ENCODE measurements around the gene PBX1. TPM values are rescaled to one million over a fixed set of nuclear protein-coding genes. Genes with fewer than 3 reads are reported as not detected.

PBX1 gene
- total and polyA plus RNA-seq, 7 donors: 6.7 to 168 (median 118) TPM

- Histone ChIP-seq H3K36me3 (no peaks in the 10 kb centered on the region), H3K4me1 (peaks cover 0 to 79% (median 72%) of the 10 kb centered on the region in 4 donors), H3K27ac (peak overlapping the region; percentile 77 to 91 (median 88)), H3K9me3 (no peaks in the 10 kb centered on the region), H3K4me3 (no peak overlapping the region), H3K27me3 (no peaks in the 10 kb centered on the region)
- WGBS, 2 donors: 78 to 84% methylated on average over 4 of the region's 4 CpGs
- no peak for TF ChIP-seq CTCF (IDR thresholded peaks at IDR 0.05)
- no peak for TF ChIP-seq EP300 (IDR thresholded peaks at IDR 0.05)
- no peak for TF ChIP-seq POLR2A (IDR thresholded peaks at IDR 0.05)
- TF ChIP-seq POLR2AphosphoS5 (IDR thresholded peaks at IDR 0.05): no peak
- intact Hi-C loops (cut with DNase I): loop anchor here (5.0 kb wide), 2 partner anchors 123 to 208 kb away; no protein-coding TSS in a partner anchor
- no peak for DNase-seq
Observed at GRCh38 chr1:164579381-164579780, 20.4 kb downstream of the PBX1 start.

GRCh38 chr1:164581762-164582161 lies 22.8 kb downstream of the PBX1 start:
- H3K27ac ChIP-seq: peak overlapping the region in 2 of 4 donors; percentile 2 to 3
- peaks cover 0 to 8% (median 0%) of the 10 kb centered on the region in 4 donors for H3K36me3 ChIP-seq
- 3 to 57% methylated on average over 1 of the region's 1 CpG for WGBS, 2 donors
- DNase-seq: no peak
- no peaks in the 10 kb centered on the region for H3K27me3 ChIP-seq
- H3K4me1 ChIP-seq: peaks cover 0 to 79% (median 73%) of the 10 kb centered on the region in 4 donors
- intact Hi-C loops (cut with DNase I): loop anchor here (10.0 kb wide), 1 partner anchor 343 kb away; no protein-coding TSS in a partner anchor
- no peaks in the 10 kb centered on the region for H3K9me3 ChIP-seq
- TF ChIP-seq EP300 (IDR thresholded peaks at IDR 0.05): no peak
- no peak for TF ChIP-seq POLR2A (IDR thresholded peaks at IDR 0.05)
- TF ChIP-seq CTCF (IDR thresholded peaks at IDR 0.05): no peak
- TF ChIP-seq POLR2AphosphoS5 (IDR thresholded peaks at IDR 0.05): no peak
- no peak overlapping the region for H3K4me3 ChIP-seq

GRCh38 chr1:164583196-164583595 lies 24.2 kb downstream of the PBX1 start:
- intact Hi-C loops (cut with DNase I): loop anchor here (10.0 kb wide), 1 partner anchor 342 kb away; no protein-coding TSS in a partner anchor
- H3K4me3 ChIP-seq: no peak overlapping the region
- no peaks in the 10 kb centered on the region for H3K27me3 ChIP-seq
- H3K36me3 ChIP-seq: peaks cover 0 to 8% (median 0%) of the 10 kb centered on the region in 4 donors
- 85 to 94% methylated on average over 1 of the region's 1 CpG for WGBS, 2 donors
- no peaks in the 10 kb centered on the region for H3K9me3 ChIP-seq
- peak overlapping the region in 3 of 4 donors; percentile 36 to 90 (median 88) for H3K27ac ChIP-seq
- TF ChIP-seq POLR2AphosphoS5 (IDR thresholded peaks at IDR 0.05) (no peak), POLR2A (IDR thresholded peaks at IDR 0.05) (no peak), EP300 (IDR thresholded peaks at IDR 0.05) (no peak), CTCF (IDR thresholded peaks at IDR 0.05) (no peak)
- DNase-seq: no peak
- H3K4me1 ChIP-seq: peaks cover 0 to 79% (median 74%) of the 10 kb centered on the region in 4 donors

GRCh38 chr1:164583835-164584539 lies 25.0 kb downstream of the PBX1 start:
- 94 to 97% methylated on average over 5 of the region's 5 CpGs for WGBS, 2 donors
- TF ChIP-seq POLR2A (IDR thresholded peaks at IDR 0.05) (no peak), CTCF (IDR thresholded peaks at IDR 0.05) (no peak), EP300 (IDR thresholded peaks at IDR 0.05) (no peak), POLR2AphosphoS5 (IDR thresholded peaks at IDR 0.05) (no peak)
- no peak for DNase-seq

More at GRCh38 chr1:164583835-164584539, 25.0 kb downstream of the PBX1 start:
- intact Hi-C loops (cut with DNase I): loop anchor here (10.0 kb wide), 1 partner anchor 341 kb away; no protein-coding TSS in a partner anchor
- Histone ChIP-seq H3K27ac (peak overlapping the region in 3 of 4 donors; percentile 56 to 90 (median 88)), H3K27me3 (no peaks in the 10 kb centered on the region), H3K36me3 (peaks cover 0 to 8% (median 0%) of the 10 kb centered on the region in 4 donors), H3K9me3 (no peaks in the 10 kb centered on the region), H3K4me1 (peaks cover 0 to 79% (median 73%) of the 10 kb centered on the region in 4 donors), H3K4me3 (no peak overlapping the region)

All from sigmoid colon (tissue), 7 donors.